Activated naive CD8-positive, alpha-beta T cell (primary cell): ENCODE measurements around the gene CLSTN1.

ENCODE experiments used
- H3K27ac Mint-ChIP-seq: one replicate; pipeline ENCODE4 v1.8.0; 2021; ENCODE audit warnings: mixed read lengths
- H3K27me3 Mint-ChIP-seq: one replicate; pipeline ENCODE4 v1.8.0; 2021; ENCODE audit warnings: mixed read lengths
- H3K36me3 Mint-ChIP-seq: one replicate; pipeline ENCODE4 v1.8.0; 2021; ENCODE audit warnings: mixed read lengths
- H3K4me1 Mint-ChIP-seq: one replicate; pipeline ENCODE4 v1.8.0; 2021; ENCODE audit warnings: low read depth, mixed read lengths
- H3K4me3 Mint-ChIP-seq: one replicate; pipeline ENCODE4 v1.8.0; 2021; ENCODE audit warnings: mild to moderate bottlenecking, mixed read lengths
- H3K9me3 Mint-ChIP-seq: one replicate; pipeline ENCODE4 v1.8.0; 2021; ENCODE audit warnings: low read depth, mixed read lengths

CLSTN1 gene

DNA sequence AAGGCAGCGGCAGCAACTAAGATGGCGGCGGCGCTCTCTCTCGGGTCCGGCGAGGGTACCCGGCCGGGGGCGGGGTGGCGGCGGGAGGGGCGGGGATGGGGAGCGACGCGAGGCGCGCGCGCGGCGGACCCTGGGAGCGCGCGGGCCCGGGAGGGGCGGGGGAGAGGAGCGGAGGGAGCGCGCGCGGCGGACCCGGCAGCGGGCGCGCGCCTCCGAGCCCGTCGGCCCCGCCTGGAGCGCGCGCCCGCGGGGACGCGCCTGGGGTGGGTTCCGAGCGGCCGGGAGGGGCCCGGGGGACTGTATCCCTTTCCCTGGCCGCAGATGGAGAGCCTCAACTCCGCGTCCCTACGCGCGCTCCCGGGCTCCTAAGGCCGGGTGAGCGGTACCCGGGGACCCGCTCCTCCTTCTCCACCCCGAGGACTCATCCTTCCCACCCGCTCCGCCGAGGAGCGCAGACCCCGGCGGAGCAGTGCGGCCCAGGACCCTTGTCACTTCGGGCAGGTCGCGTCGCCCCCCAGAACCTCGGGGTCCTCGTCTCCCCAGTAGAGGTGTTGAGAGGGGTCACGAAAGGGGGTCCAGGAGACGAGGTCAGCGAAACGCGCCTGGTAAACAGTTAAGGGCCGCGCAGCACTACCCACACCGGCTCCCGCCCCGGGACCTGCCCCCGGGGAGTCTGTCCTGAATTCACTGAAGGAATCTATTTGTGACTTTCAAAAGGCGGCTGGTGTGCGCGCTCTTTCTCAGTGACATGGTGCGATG is at the start of gene CLSTN1:
TSS of gene CLSTN1 (minus strand) at position 23 of the 759 bp plus-strand sequence. CDS start 232 bp downstream, outside the sequence.
- Mint-ChIP-seq H3K36me3 (no peaks in the 10 kb centered on the region), H3K4me1 (peaks cover 34% of the 10 kb centered on the region), H3K4me3 (peak within 1 kb of the TSS; percentile 95), H3K27ac (peak within 1 kb of the TSS; percentile 91), H3K9me3 (no peaks in the 10 kb centered on the region), H3K27me3 (no peaks in the 10 kb centered on the region)

DNA sequence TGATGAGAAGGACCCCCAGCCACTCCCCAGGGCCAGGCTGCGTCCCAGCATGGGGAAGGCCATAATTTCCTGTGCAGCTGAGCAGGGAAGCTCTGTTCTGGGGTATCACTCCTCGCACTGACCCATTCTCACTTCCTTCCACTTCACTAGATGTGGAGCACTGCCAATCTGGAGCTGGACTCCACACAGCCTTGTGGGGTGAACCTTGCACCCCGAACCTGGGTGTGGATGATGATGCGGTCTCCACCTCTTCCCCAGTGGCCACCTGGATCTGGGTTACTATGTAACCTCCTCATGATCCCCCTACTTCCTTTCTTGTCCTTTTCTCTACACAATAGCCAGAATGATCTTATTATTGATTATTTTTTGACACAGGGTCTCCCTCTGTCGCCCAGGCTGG is 49.6 kb upstream of the CLSTN1 start:
- Mint-ChIP-seq H3K9me3 (no peaks in the 10 kb centered on the region), H3K36me3 (no peaks in the 10 kb centered on the region), H3K27ac (no peak overlapping the region), H3K4me3 (no peak overlapping the region), H3K4me1 (peaks cover 3% of the 10 kb centered on the region), H3K27me3 (no peaks in the 10 kb centered on the region)

- peaks cover 3% of the 10 kb centered on the region for H3K4me1 Mint-ChIP-seq
- no peaks in the 10 kb centered on the region for H3K27me3 Mint-ChIP-seq
- H3K27ac Mint-ChIP-seq, result no peak overlapping the region
- no peak overlapping the region for H3K4me3 Mint-ChIP-seq
- no peaks in the 10 kb centered on the region for H3K36me3 Mint-ChIP-seq
- H3K9me3 Mint-ChIP-seq, result no peaks in the 10 kb centered on the region
These were observed 48.8 kb upstream of the CLSTN1 start for GRCh38 chr1:9872430-9873165.

- H3K27ac Mint-ChIP-seq, result no peak overlapping the region
- H3K27me3 Mint-ChIP-seq, result no peaks in the 10 kb centered on the region
- no peak overlapping the region for H3K4me3 Mint-ChIP-seq
- H3K9me3 Mint-ChIP-seq, result no peaks in the 10 kb centered on the region
- H3K4me1 Mint-ChIP-seq, result peaks cover 4% of the 10 kb centered on the region
- H3K36me3 Mint-ChIP-seq, result no peaks in the 10 kb centered on the region
These were observed 48.1 kb upstream of the CLSTN1 start for GRCh38 chr1:9871707-9872425.

DNA sequence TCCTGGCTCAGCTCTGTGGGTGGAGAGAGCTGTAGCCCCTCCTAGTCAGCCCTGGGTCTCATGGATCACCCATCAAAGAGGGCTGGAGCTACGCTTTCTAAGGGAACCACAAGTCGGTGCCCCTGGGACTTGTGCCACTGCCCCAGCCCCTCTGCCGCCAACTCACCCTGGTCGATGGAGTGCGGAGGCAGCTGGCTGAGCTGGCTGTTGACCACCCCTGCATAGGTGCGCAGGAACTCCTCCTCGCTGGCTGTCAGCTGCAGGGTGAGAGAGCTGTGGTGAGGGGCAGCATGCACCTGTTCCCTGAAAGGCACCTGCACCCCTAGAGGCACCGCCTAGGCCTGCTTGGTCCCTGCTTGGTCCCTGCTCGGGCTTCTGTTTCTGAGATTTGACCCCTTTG is 47.3 kb upstream of the CLSTN1 start:
- no peaks in the 10 kb centered on the region for H3K9me3 Mint-ChIP-seq
- H3K36me3 Mint-ChIP-seq, result no peaks in the 10 kb centered on the region
- peaks cover 5% of the 10 kb centered on the region for H3K4me1 Mint-ChIP-seq
- H3K4me3 Mint-ChIP-seq, result no peak overlapping the region
- H3K27ac Mint-ChIP-seq, result no peak overlapping the region
- H3K27me3 Mint-ChIP-seq, result no peaks in the 10 kb centered on the region

DNA sequence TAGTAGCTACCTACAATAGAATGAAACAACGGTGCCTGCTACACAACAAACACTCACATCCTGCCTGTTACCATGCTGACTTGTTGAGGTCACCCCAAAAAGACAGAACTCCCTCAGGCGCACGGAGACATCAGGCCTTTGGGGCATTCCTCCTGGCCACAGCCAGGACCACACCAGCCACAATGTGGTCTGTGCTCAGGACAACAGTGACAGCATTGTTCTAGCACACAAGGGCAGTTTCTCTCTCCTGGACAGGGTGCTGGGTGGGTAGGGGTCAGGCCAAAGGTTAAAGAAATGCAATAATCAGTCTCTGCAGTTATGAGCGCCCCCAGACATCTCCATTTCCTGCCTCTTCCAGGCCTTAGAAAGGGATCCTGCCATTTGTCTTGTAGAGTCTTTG is 46.8 kb upstream of the CLSTN1 start:
- Mint-ChIP-seq H3K27ac (no peak overlapping the region), H3K36me3 (no peaks in the 10 kb centered on the region), H3K27me3 (no peaks in the 10 kb centered on the region), H3K4me3 (no peak overlapping the region), H3K9me3 (no peaks in the 10 kb centered on the region), H3K4me1 (peaks cover 5% of the 10 kb centered on the region)

GRCh38 chr1:9869831-9870251 is 46.1 kb upstream of the CLSTN1 start:
- Mint-ChIP-seq H3K4me1 (peaks cover 3% of the 10 kb centered on the region), H3K9me3 (no peaks in the 10 kb centered on the region), H3K36me3 (no peaks in the 10 kb centered on the region), H3K4me3 (no peak overlapping the region), H3K27me3 (no peaks in the 10 kb centered on the region), H3K27ac (no peak overlapping the region)

DNA sequence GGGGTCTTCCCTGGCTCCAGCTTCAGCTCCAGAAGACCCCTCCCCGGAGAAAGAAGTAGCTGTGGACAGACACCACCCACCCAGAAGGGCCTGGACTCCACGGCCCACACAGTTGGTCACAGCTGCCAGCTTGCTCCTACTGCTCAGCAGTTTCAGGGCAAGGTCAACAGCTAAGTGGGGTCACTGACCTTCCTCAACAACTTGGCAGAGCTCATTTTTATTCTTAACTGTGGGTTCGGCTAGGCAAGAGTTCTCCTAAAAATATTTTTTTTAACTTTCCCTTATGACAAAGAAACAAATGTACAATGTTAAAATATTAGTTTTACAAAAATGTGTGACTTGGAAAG is 44.5 kb upstream of the CLSTN1 start:
- no peak overlapping the region for H3K4me3 Mint-ChIP-seq
- H3K27ac Mint-ChIP-seq, result no peak overlapping the region
- H3K9me3 Mint-ChIP-seq, result no peaks in the 10 kb centered on the region
- no peaks in the 10 kb centered on the region for H3K36me3 Mint-ChIP-seq
- no peaks in the 10 kb centered on the region for H3K27me3 Mint-ChIP-seq
- H3K4me1 Mint-ChIP-seq, result peaks cover 3% of the 10 kb centered on the region

GRCh38 chr1:9867408-9868243 is 43.9 kb upstream of the CLSTN1 start:
- no peaks in the 10 kb centered on the region for H3K27me3 Mint-ChIP-seq
- H3K27ac Mint-ChIP-seq, result no peak overlapping the region
- H3K4me3 Mint-ChIP-seq, result no peak overlapping the region
- peaks cover 3% of the 10 kb centered on the region for H3K4me1 Mint-ChIP-seq
- H3K36me3 Mint-ChIP-seq, result no peaks in the 10 kb centered on the region
- H3K9me3 Mint-ChIP-seq, result no peaks in the 10 kb centered on the region

DNA sequence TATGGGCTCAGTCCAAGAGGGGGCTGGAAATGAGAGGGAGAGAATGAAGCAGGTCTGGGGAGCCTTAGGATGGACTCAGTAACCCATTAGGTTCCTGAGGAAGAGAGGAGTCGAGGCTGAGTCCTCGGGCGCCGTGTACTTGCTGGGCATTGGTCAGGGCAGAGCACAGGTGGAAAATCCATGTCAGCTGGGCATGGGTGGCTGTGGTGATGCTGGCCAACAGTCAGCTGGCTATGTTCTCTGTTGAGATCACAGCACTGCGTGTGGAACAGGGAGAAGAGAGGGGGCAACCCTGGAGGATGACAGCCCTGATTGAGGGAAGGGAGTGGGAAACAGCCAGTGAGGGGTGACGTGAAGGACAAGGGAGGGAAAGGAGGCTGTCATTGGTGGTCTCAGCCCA is 43.1 kb upstream of the CLSTN1 start:
- peaks cover 3% of the 10 kb centered on the region for H3K4me1 Mint-ChIP-seq
- no peaks in the 10 kb centered on the region for H3K27me3 Mint-ChIP-seq
- no peaks in the 10 kb centered on the region for H3K9me3 Mint-ChIP-seq
- H3K4me3 Mint-ChIP-seq, result no peak overlapping the region
- H3K36me3 Mint-ChIP-seq, result no peaks in the 10 kb centered on the region
- H3K27ac Mint-ChIP-seq, result no peak overlapping the region

- Mint-ChIP-seq H3K27ac (no peak overlapping the region), H3K4me1 (peaks cover 3% of the 10 kb centered on the region), H3K4me3 (no peak overlapping the region), H3K27me3 (no peaks in the 10 kb centered on the region), H3K36me3 (no peaks in the 10 kb centered on the region), H3K9me3 (no peaks in the 10 kb centered on the region)
These were observed 42.0 kb upstream of the CLSTN1 start for GRCh38 chr1:9865724-9866123.

GRCh38 chr1:9863371-9863770 is 39.6 kb upstream of the CLSTN1 start:
- Mint-ChIP-seq H3K9me3 (no peaks in the 10 kb centered on the region), H3K4me3 (no peak overlapping the region), H3K27me3 (no peaks in the 10 kb centered on the region), H3K4me1 (peaks cover 3% of the 10 kb centered on the region), H3K36me3 (peaks cover 3% of the 10 kb centered on the region), H3K27ac (no peak overlapping the region)

- Mint-ChIP-seq H3K27me3 (no peaks in the 10 kb centered on the region), H3K4me1 (no peaks in the 10 kb centered on the region), H3K9me3 (no peaks in the 10 kb centered on the region), H3K4me3 (no peak overlapping the region), H3K36me3 (peaks cover 7% of the 10 kb centered on the region), H3K27ac (no peak overlapping the region)
These were observed 37.6 kb upstream of the CLSTN1 start for GRCh38 chr1:9861360-9861759.

DNA sequence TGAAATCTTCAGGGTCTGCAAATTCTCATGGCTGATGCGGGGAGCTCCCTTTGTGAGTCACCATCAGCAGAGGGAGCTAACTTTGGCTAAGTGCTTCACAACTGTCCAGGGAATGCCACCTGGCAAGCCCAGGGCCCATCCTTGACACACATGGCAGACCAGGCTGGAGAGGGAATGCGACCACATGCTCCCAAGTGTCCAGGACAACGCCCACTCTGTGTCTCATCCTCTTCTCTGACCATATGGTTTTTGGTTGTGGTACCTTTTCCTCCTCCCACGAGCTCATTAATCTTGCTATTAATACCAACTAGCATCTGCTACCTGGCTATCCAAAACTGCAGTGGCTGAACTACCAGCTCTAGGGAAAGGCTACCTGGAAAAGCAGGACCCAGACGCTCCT is 37.1 kb upstream of the CLSTN1 start:
- Mint-ChIP-seq H3K9me3 (no peaks in the 10 kb centered on the region), H3K27me3 (no peaks in the 10 kb centered on the region), H3K36me3 (peaks cover 7% of the 10 kb centered on the region), H3K27ac (no peak overlapping the region), H3K4me1 (no peaks in the 10 kb centered on the region), H3K4me3 (no peak overlapping the region)
